ENCODE data around the gene C8G. TPM values are rescaled to one million over a fixed set of nuclear protein-coding genes. Genes with fewer than 3 reads are reported as not detected.
A peak's percentile ranks its signal among the peaks of the same experiment; 100 is the strongest.

Gene C8G
- total and polyA plus RNA-seq, 9 of the 15 experiments (the other 6 are each of a cell fraction or from before 2014, with no cell fraction given), result 0.35 to 5.9 (median 2.7) TPM; not detected in 2

DNA sequence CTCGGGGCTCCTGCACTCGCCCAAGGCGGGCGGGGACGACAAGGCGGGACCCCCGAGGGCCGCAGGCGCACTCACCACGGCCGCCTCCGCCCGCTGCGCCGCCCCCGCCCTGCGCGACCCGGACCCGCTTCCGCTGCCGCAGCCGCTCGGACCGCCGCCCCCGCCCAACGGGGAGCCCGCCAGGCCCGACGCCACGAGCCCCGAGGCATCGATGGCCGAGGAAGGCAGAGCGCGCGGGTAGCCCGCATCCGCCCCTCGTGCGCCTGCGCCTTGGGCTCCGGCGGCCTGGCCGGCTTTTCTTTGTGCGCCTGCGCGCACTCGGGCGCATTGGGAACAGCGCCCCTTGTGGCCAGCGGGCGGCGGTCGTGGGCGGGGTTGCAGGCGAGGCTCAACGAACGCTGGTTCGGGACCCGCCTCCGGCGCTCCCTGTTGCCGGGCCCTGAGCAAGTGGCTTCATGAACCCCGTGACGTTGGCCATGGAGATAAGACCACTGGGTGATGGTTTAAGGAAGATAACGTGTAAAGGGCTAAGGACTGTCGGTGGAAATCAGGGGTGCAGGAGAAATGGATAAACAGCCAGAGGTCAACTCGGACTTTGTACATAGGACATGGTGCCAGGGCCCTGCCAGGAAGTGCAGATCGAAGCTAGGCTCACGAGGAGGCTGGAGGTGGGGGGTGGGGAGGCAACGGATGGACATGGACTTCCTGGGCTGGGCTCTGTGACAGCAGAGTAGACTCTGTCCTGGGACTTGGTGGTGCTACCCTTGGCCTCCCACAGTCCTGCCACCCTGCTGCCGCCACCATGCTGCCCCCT is at the start of gene C8G, which contains the start of gene FBXW5 (continued):
- TF ChIP-seq, protein P1, sequence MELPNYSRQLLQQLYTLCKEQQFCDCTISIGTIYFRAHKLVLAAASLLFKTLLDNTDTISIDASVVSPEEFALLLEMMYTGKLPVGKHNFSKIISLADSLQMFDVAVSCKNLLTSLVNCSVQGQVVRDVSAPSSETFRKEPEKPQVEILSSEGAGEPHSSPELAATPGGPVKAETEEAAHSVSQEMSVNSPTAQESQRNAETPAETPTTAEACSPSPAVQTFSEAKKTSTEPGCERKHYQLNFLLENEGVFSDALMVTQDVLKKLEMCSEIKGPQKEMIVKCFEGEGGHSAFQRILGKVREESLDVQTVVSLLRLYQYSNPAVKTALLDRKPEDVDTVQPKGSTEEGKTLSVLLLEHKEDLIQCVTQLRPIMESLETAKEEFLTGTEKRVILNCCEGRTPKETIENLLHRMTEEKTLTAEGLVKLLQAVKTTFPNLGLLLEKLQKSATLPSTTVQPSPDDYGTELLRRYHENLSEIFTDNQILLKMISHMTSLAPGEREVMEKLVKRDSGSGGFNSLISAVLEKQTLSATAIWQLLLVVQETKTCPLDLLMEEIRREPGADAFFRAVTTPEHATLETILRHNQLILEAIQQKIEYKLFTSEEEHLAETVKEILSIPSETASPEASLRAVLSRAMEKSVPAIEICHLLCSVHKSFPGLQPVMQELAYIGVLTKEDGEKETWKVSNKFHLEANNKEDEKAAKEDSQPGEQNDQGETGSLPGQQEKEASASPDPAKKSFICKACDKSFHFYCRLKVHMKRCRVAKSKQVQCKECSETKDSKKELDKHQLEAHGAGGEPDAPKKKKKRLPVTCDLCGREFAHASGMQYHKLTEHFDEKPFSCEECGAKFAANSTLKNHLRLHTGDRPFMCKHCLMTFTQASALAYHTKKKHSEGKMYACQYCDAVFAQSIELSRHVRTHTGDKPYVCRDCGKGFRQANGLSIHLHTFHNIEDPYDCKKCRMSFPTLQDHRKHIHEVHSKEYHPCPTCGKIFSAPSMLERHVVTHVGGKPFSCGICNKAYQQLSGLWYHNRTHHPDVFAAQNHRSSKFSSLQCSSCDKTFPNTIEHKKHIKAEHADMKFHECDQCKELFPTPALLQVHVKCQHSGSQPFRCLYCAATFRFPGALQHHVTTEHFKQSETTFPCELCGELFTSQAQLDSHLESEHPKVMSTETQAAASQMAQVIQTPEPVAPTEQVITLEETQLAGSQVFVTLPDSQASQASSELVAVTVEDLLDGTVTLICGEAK (IDR thresholded peaks at IDR 0.05), result peak; percentile 44; the same call in 1 of the 2 replicates
- TF ChIP-seq, protein P1 (CRISPR knock-in tag; IDR thresholded peaks at IDR 0.05), result no peak
- no peak; the same call in 1 of the 2 replicates for TF ChIP-seq SNIP1 (IDR thresholded peaks at IDR 0.05; ENCODE audit: low read depth)
- no peak for TF ChIP-seq TSC22D4 (tag; IDR thresholded peaks at IDR 0.05)
- TF ChIP-seq, protein P2, sequence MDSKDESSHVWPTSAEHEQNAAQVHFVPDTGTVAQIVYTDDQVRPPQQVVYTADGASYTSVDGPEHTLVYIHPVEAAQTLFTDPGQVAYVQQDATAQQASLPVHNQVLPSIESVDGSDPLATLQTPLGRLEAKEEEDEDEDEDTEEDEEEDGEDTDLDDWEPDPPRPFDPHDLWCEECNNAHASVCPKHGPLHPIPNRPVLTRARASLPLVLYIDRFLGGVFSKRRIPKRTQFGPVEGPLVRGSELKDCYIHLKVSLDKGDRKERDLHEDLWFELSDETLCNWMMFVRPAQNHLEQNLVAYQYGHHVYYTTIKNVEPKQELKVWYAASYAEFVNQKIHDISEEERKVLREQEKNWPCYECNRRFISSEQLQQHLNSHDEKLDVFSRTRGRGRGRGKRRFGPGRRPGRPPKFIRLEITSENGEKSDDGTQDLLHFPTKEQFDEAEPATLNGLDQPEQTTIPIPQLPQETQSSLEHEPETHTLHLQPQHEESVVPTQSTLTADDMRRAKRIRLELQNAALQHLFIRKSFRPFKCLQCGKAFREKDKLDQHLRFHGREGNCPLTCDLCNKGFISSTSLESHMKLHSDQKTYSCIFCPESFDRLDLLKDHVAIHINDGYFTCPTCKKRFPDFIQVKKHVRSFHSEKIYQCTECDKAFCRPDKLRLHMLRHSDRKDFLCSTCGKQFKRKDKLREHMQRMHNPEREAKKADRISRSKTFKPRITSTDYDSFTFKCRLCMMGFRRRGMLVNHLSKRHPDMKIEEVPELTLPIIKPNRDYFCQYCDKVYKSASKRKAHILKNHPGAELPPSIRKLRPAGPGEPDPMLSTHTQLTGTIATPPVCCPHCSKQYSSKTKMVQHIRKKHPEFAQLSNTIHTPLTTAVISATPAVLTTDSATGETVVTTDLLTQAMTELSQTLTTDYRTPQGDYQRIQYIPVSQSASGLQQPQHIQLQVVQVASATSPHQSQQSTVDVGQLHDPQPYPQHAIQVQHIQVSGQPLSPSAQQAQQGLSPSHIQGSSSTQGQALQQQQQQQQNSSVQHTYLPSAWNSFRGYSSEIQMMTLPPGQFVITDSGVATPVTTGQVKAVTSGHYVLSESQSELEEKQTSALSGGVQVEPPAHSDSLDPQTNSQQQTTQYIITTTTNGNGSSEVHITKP (IDR thresholded peaks at IDR 0.05; ENCODE audit: partially characterized antibody), result peak; percentile 49
- TF ChIP-seq, protein P3, sequence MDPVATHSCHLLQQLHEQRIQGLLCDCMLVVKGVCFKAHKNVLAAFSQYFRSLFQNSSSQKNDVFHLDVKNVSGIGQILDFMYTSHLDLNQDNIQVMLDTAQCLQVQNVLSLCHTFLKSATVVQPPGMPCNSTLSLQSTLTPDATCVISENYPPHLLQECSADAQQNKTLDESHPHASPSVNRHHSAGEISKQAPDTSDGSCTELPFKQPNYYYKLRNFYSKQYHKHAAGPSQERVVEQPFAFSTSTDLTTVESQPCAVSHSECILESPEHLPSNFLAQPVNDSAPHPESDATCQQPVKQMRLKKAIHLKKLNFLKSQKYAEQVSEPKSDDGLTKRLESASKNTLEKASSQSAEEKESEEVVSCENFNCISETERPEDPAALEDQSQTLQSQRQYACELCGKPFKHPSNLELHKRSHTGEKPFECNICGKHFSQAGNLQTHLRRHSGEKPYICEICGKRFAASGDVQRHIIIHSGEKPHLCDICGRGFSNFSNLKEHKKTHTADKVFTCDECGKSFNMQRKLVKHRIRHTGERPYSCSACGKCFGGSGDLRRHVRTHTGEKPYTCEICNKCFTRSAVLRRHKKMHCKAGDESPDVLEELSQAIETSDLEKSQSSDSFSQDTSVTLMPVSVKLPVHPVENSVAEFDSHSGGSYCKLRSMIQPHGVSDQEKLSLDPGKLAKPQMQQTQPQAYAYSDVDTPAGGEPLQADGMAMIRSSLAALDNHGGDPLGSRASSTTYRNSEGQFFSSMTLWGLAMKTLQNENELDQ (CRISPR knock-in tag; IDR thresholded peaks at IDR 0.05; ENCODE audit: borderline replicate concordance), result no peak
- TF ChIP-seq ZFX (CRISPR knock-in tag; IDR thresholded peaks at IDR 0.05), result no peak; the same call in 1 of the 2 replicates
- peak; percentile 27; the same call in 1 of the 2 replicates for TF ChIP-seq NFIC (IDR thresholded peaks at IDR 0.05)
